GM12865 (cell line): ENCODE results near the gene PRKAG3.

Experiments used
- DNase-seq: peaks from one replicate; pipeline ENCODE4 v3.0.0; 2010; ENCODE audit warnings: low read depth
- H3K4me3 ChIP-seq: 2 replicates; pipeline ENCODE4 v1.5.1; 2011; ENCODE audit warnings: mild to moderate bottlenecking, low read depth, low read length, control low read depth
- TF ChIP-seq, protein P1 (sequence below): IDR thresholded peaks from 2 replicates; pipeline ENCODE4 v1.5.1; 2011; ENCODE audit warnings: low read length, control low read depth, low read depth, inconsistent platforms; ENCODE audit not compliant: insufficient read depth; ENCODE audit errors: missing control alignments

The PRKAG3 gene

DNA sequence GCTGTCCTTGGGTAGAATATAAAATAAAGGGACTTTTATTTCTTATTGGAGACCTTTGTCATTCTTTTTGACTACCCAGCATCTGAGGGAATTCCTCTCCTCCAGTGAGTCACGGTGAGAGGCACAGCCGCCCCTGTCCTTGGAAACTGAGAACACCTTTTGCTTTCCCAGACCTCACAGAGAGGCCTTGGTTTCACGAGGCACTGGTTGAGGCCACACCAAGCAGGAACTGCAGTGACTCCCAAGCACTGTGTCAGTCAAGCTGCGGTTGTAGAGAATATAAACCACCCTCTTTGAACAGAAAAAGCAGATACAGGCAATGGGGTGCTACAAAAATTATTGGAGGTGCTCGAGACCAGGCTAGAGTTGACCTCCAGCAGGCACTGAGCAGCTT lies 16.4 kb downstream of the PRKAG3 start:
- no peak overlapping the region for H3K4me3 ChIP-seq
- TF ChIP-seq, protein P1, sequence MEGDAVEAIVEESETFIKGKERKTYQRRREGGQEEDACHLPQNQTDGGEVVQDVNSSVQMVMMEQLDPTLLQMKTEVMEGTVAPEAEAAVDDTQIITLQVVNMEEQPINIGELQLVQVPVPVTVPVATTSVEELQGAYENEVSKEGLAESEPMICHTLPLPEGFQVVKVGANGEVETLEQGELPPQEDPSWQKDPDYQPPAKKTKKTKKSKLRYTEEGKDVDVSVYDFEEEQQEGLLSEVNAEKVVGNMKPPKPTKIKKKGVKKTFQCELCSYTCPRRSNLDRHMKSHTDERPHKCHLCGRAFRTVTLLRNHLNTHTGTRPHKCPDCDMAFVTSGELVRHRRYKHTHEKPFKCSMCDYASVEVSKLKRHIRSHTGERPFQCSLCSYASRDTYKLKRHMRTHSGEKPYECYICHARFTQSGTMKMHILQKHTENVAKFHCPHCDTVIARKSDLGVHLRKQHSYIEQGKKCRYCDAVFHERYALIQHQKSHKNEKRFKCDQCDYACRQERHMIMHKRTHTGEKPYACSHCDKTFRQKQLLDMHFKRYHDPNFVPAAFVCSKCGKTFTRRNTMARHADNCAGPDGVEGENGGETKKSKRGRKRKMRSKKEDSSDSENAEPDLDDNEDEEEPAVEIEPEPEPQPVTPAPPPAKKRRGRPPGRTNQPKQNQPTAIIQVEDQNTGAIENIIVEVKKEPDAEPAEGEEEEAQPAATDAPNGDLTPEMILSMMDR = no peak
- DNase-seq = no peak

DNA sequence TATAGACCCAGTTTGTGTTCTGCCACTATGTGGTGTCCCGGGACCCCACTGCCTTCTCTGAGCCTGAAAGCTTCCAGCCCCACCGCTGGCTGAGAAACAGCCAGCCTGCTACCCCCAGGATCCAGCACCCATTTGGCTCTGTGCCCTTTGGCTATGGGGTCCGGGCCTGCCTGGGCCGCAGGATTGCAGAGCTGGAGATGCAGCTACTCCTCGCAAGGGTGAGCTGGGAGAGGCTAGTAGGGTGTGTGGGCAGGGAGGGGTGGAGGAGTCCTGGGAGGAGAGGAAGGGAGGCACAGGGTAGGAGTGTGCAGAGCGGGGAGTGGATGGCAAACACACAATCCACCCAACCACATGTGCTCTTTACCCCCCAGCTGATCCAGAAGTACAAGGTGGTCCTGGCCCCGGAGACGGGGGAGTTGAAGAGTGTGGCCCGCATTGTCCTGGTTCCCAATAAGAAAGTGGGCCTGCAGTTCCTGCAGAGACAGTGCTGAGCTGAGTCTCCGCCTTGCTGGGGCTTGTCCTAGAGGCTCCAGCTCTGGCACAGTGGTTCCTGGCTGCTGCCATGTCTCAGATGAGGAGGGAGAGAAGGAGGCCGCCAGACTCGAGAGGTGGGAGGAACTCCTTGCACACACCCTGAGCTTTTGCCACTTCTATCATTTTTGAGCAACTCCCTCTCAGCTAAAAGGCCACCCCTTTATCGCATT lies 16.9 kb downstream of the PRKAG3 start:
- DNase-seq = no peak
- TF ChIP-seq, protein P1 = no peak
- no peak overlapping the region for H3K4me3 ChIP-seq

DNA sequence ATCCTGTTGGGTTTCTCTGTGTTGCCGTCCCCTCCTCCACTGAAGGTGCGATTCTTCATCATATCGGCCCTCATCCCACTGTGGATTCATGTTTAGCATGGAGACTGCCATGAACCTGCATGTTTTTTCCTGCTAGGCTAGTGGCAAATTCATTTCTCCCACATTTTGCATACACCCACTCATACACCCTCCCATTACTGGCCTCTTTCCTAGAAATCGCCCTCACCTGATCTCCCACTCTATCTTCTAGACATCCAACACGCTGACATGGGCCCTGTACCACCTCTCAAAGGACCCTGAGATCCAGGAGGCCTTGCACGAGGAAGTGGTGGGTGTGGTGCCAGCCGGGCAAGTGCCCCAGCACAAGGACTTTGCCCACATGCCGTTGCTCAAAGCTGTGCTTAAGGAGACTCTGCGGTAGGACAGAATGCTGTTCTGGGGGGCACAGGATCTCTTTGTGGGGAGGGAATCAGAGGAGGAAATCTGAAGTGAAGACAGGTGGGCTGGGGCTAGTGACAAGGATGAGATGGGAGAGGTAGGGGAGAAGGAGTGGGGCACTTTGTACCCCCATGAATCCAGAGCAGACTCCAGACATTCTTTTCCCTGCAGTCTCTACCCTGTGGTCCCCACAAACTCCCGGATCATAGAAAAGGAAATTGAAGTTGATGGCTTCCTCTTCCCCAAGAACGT lies 17.7 kb downstream of the PRKAG3 start:
- no peak overlapping the region for H3K4me3 ChIP-seq
- TF ChIP-seq, protein P1 = no peak
- DNase-seq = no peak

DNA sequence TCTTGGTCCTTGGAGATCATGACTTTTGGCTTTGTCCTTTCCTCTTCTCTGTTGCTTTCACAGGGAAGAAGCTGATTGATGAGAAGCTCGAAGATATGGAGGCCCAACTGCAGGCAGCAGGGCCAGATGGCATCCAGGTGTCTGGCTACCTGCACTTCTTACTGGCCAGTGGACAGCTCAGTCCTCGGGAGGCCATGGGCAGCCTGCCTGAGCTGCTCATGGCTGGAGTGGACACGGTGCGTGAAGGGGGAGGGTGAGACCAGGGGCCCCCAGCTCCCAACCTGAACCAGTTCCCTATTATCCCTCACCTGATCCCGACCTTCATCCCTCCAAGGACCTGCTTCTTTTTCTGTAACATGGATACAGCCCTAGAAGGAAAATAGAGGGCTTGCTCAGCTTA lies 18.7 kb downstream of the PRKAG3 start:
- no peak overlapping the region for H3K4me3 ChIP-seq
- DNase-seq = no peak
- TF ChIP-seq, protein P1 = no peak

DNA sequence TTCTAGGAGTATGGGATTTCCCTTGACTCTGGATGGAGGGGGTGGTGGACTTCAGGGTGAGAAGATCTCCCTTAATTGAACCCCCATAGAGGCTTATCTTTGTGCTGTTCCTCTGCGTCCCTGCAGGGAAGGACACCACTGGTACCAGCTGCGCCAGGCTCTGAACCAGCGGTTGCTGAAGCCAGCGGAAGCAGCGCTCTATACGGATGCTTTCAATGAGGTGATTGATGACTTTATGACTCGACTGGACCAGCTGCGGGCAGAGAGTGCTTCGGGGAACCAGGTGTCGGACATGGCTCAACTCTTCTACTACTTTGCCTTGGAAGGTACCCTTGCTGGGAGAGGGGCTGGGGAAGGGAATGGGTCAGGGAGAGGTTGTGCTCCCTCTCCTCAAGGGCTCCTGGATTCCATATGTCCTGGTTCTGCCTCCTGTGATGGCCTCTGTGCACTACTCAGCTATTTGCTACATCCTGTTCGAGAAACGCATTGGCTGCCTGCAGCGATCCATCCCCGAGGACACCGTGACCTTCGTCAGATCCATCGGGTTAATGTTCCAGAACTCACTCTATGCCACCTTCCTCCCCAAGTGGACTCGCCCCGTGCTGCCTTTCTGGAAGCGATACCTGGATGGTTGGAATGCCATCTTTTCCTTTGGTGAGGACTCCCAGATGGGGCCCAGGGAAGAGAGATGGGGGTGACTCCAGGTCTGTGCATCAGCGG lies 19.3 kb downstream of the PRKAG3 start:
- no peak overlapping the region for H3K4me3 ChIP-seq
- TF ChIP-seq, protein P1 = no peak
- DNase-seq = no peak

DNA sequence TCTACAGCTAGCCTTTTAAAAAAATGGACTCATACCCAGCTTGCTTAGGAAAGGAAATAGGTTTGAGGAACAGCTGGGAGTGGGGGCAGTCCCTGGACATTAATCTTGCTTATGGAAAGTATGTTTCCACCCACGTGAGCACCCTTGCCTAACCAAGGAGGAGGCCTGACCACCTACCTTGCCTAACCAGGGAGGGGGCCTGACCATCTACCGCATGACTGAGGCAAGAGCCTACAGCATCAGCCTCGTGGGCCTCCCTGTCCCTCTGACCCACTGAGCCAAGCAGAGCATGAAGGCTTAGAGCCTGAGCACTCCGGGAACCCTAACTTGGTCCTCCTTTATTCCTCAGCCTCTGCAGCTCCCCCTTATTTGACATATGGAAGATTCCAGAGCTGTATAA lies 20.2 kb downstream of the PRKAG3 start:
- DNase-seq = no peak
- TF ChIP-seq, protein P1 = no peak
- no peak overlapping the region for H3K4me3 ChIP-seq
